Neural progenitor cell (in vitro differentiated cells): ENCODE results near the gene BTNL8. TPM values are rescaled to one million over a fixed set of nuclear protein-coding genes. Genes with fewer than 3 reads are reported as not detected.

Source experiments
- DNase-seq: peaks from one replicate; pipeline ENCODE4 v3.0.0-alpha.2; 2016; ENCODE audit warnings: low spot score
- H2AFZ ChIP-seq: fragments of 200-600 bp; sonication (generic); replicated peaks from 2 replicates; pipeline ENCODE4 v1.6.1; 2016; ENCODE audit warnings: antibody characterized with exemption
- H3F3A ChIP-seq: fragments of 200-600 bp; sonication (generic); 2 replicates; pipeline ENCODE4 v1.6.1; 2016; ENCODE audit warnings: antibody characterized with exemption, low read depth
- H3K27ac ChIP-seq: fragments of 200-600 bp; sonication (generic); 2 replicates; pipeline ENCODE4 v1.5.1; 2016; ENCODE audit warnings: mild to moderate bottlenecking
- H3K27me3 ChIP-seq: fragments of 200-600 bp; sonication (generic); 2 replicates; pipeline ENCODE4 v1.6.1; 2016; ENCODE audit warnings: mild to moderate bottlenecking, moderate library complexity
- H3K36me3 ChIP-seq: fragments of 200-600 bp; sonication (generic); 2 replicates; pipeline ENCODE4 v1.5.1; 2016
- H3K4me1 ChIP-seq: fragments of 200-600 bp; sonication (generic); 2 replicates; pipeline ENCODE4 v1.6.1; 2016; ENCODE audit warnings: mixed run types
- H3K4me2 ChIP-seq: fragments of 200-600 bp; sonication (generic); 2 replicates; pipeline ENCODE4 v1.6.1; 2016
- H3K4me3 ChIP-seq: fragments of 200-600 bp; sonication (generic); 2 replicates; pipeline ENCODE4 v1.5.1; 2016
- H3K79me2 ChIP-seq: fragments of 200-600 bp; sonication (generic); 2 replicates; pipeline ENCODE4 v1.6.1; 2016; ENCODE audit warnings: low read depth
- H3K9ac ChIP-seq: fragments of 200-600 bp; sonication (generic); 2 replicates; pipeline ENCODE4 v1.6.1; 2016
- H3K9me3 ChIP-seq: fragments of 200-600 bp; sonication (generic); 2 replicates; pipeline ENCODE4 v1.5.1; 2016; ENCODE audit warnings: low read depth
- H4K20me1 ChIP-seq: fragments of 200-600 bp; sonication (generic); 2 replicates; pipeline ENCODE4 v1.6.1; 2016; ENCODE audit warnings: low read depth
- H3K27ac Mint-ChIP-seq: 3 replicates; pipeline ENCODE4 v1.8.0; 2021; ENCODE audit warnings: mixed read lengths
- H3K27me3 Mint-ChIP-seq: 2 replicates; pipeline ENCODE4 v1.8.0; 2022; ENCODE audit warnings: low read depth, mild to moderate bottlenecking, inconsistent platforms, moderate library complexity, mixed read lengths; ENCODE audit not compliant: insufficient read depth
- H3K36me3 Mint-ChIP-seq: 3 replicates; pipeline ENCODE4 v1.8.0; 2021; ENCODE audit warnings: mixed read lengths
- H3K4me1 Mint-ChIP-seq: 3 replicates; pipeline ENCODE4 v1.8.0; 2021; ENCODE audit warnings: mixed read lengths
- H3K4me3 Mint-ChIP-seq: 3 replicates; pipeline ENCODE4 v1.8.0; 2021; ENCODE audit warnings: mild to moderate bottlenecking, moderate library complexity, mixed read lengths
- H3K9me3 Mint-ChIP-seq: 3 replicates; pipeline ENCODE4 v1.8.0; 2020; ENCODE audit warnings: mixed read lengths
- CTCF ChIP-seq: fragments of 200-600 bp; sonication (generic); IDR thresholded peaks from 2 replicates; pipeline ENCODE4 v1.5.1; 2017; ENCODE audit warnings: antibody characterized with exemption, mild to moderate bottlenecking
- EZH2 ChIP-seq: fragments of 200-600 bp; sonication (generic); IDR thresholded peaks from 2 replicates; pipeline ENCODE4 v1.6.1; 2017; ENCODE audit warnings: antibody characterized with exemption, mild to moderate bottlenecking, moderate library complexity
- EZH2phosphoT487 ChIP-seq: fragments of 200-600 bp; sonication (generic); IDR thresholded peaks from 2 replicates; pipeline ENCODE4 v1.6.1; 2017; ENCODE audit warnings: antibody characterized with exemption
- total RNA-seq: library from RNA; depleted of rRNA; stranded (reverse); fragments of >200 nt; gene quantifications from 2 replicates; pipeline ENCODE4 v1.2.3, GENCODE V29; 2015; ENCODE audit warnings: low replicate concordance

Gene BTNL8
- total RNA-seq, 1 donor from 2014 or later: 0.22 TPM

DNA sequence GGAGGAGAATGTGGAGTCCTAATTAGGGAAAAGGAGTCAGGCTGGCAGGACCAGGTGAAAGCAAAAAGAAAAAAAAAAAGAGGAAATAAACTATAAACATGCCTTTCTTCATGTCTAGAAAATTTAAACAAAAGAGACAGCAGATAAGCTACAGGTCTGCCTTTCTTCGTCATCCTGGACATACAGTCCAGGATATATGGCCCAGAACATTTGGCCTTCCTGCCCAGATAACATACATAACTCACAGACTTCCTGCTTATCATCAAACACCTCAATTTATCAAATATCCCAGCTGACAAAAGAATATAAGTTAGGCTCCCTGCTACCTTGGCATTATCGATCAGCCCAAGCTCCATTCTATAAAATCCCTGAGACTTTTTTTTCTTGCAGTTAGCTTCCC is 11.2 kb downstream of the BTNL8 start:
- Histone ChIP-seq H2AFZ (no peak overlapping the region), H3K27me3 (no peaks in the 10 kb centered on the region), H4K20me1 (no peaks in the 10 kb centered on the region), H3K4me1 (no peaks in the 10 kb centered on the region), H3K36me3 (no peaks in the 10 kb centered on the region), H3K4me2 (no peak overlapping the region), H3F3A (no peaks in the 10 kb centered on the region), H3K4me3 (no peak overlapping the region), H3K9ac (no peak overlapping the region), H3K79me2 (no peaks in the 10 kb centered on the region), H3K27ac (no peak overlapping the region), H3K9me3 (no peaks in the 10 kb centered on the region)
- DNase-seq: no peak
- Mint-ChIP-seq H3K27me3 (no peaks in the 10 kb centered on the region), H3K27ac (no peak overlapping the region), H3K9me3 (peaks cover 6% of the 10 kb centered on the region), H3K4me1 (peaks cover 24% of the 10 kb centered on the region), H3K36me3 (no peaks in the 10 kb centered on the region), H3K4me3 (no peak overlapping the region)
- TF ChIP-seq CTCF: no peak
- no peak for TF ChIP-seq EZH2phosphoT487
- no peak for TF ChIP-seq EZH2

GRCh38 chr5:180910735-180911134 is 11.8 kb downstream of the BTNL8 start:
- Histone ChIP-seq H4K20me1 (no peaks in the 10 kb centered on the region), H3K4me2 (no peak overlapping the region), H3K9me3 (no peaks in the 10 kb centered on the region), H3K27ac (no peak overlapping the region), H3K27me3 (no peaks in the 10 kb centered on the region), H3K4me3 (no peak overlapping the region), H3F3A (no peaks in the 10 kb centered on the region), H3K9ac (no peak overlapping the region), H3K4me1 (no peaks in the 10 kb centered on the region), H2AFZ (peak overlapping the region; percentile 64), H3K36me3 (no peaks in the 10 kb centered on the region), H3K79me2 (no peaks in the 10 kb centered on the region)
- Mint-ChIP-seq H3K4me1 (peaks cover 24% of the 10 kb centered on the region), H3K36me3 (no peaks in the 10 kb centered on the region), H3K9me3 (peaks cover 6% of the 10 kb centered on the region), H3K27ac (no peak overlapping the region), H3K4me3 (no peak overlapping the region), H3K27me3 (no peaks in the 10 kb centered on the region)
- DNase-seq: no peak
- TF ChIP-seq EZH2 (no peak), CTCF (no peak), EZH2phosphoT487 (no peak)

- H3K27me3 ChIP-seq: no peaks in the 10 kb centered on the region
- H3K4me1 ChIP-seq: no peaks in the 10 kb centered on the region
- no peaks in the 10 kb centered on the region for H3K79me2 ChIP-seq
- peaks cover 14% of the 10 kb centered on the region for H3K4me1 Mint-ChIP-seq
- no peak overlapping the region for H3K4me3 Mint-ChIP-seq
- no peak overlapping the region for H3K4me3 ChIP-seq
- no peak overlapping the region for H2AFZ ChIP-seq
- no peaks in the 10 kb centered on the region for H3K9me3 Mint-ChIP-seq
- no peak overlapping the region for H3K27ac ChIP-seq
- TF ChIP-seq CTCF (no peak), EZH2 (no peak), EZH2phosphoT487 (no peak)
- H3K4me2 ChIP-seq: no peak overlapping the region
- H3K27me3 Mint-ChIP-seq: no peaks in the 10 kb centered on the region
- no peaks in the 10 kb centered on the region for H4K20me1 ChIP-seq
- no peaks in the 10 kb centered on the region for H3K9me3 ChIP-seq
- no peaks in the 10 kb centered on the region for H3F3A ChIP-seq
- H3K36me3 ChIP-seq: no peaks in the 10 kb centered on the region
- no peak for DNase-seq
- H3K27ac Mint-ChIP-seq: no peak overlapping the region
- no peaks in the 10 kb centered on the region for H3K36me3 Mint-ChIP-seq
- H3K9ac ChIP-seq: no peak overlapping the region
Measured at GRCh38 chr5:180914646-180915045, 15.7 kb downstream of the BTNL8 start.

DNA sequence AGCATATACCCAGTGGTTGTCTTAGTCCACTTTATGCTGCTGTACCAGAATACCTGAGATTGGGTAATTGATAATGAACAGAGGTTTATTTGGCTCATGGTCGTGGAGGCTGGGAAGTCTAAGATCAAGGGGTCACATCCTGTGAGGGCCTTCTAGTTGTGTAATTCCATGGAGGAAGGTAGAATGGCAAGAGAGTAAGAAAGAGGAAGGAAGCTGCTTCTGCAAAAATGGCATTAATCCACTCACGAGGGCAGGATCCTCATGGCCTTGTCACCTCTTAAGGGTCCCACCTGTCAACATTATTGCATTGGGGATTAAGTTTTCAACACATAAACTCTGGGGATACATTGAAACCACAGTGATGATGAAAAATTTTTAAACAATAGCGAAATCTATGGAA is 17.0 kb downstream of the BTNL8 start:
- no peaks in the 10 kb centered on the region for H3K9me3 ChIP-seq
- H2AFZ ChIP-seq: no peak overlapping the region
- Mint-ChIP-seq H3K4me1 (peaks cover 4% of the 10 kb centered on the region), H3K9me3 (no peaks in the 10 kb centered on the region), H3K27ac (no peak overlapping the region), H3K27me3 (no peaks in the 10 kb centered on the region), H3K36me3 (no peaks in the 10 kb centered on the region), H3K4me3 (no peak overlapping the region)
- no peak overlapping the region for H3K9ac ChIP-seq
- DNase-seq: no peak
- H3K4me2 ChIP-seq: no peak overlapping the region
- H3K4me3 ChIP-seq: no peak overlapping the region
- no peaks in the 10 kb centered on the region for H3K36me3 ChIP-seq
- no peaks in the 10 kb centered on the region for H3K79me2 ChIP-seq
- no peaks in the 10 kb centered on the region for H3F3A ChIP-seq
- no peaks in the 10 kb centered on the region for H3K4me1 ChIP-seq
- H3K27me3 ChIP-seq: no peaks in the 10 kb centered on the region
- TF ChIP-seq CTCF: no peak
- no peak for TF ChIP-seq EZH2phosphoT487
- H3K27ac ChIP-seq: no peak overlapping the region
- no peaks in the 10 kb centered on the region for H4K20me1 ChIP-seq
